Kidney (tissue), 14 donors: ENCODE results near the gene STAMBP. TPM values are rescaled to one million over a fixed set of nuclear protein-coding genes. Genes with fewer than 3 reads are reported as not detected.

Experiments
- DNase-seq, 5 donors: peaks; one replicate each; pipeline ENCODE4 v3.0.0-alpha.2; 2013 to 2020
- FAIRE-seq: peaks from 2 replicates; lab custom pipeline; 2012; peaks lifted over from hg19 to GRCh38; lab: Jason Lieb, UNC
- H3K27ac ChIP-seq, 2 donors: one replicate each; pipeline ENCODE4 v1.7.0; 2013; ENCODE audit warnings: low read depth in 2 of 2, low read length in 2 of 2, inconsistent platforms in 1 of 2
- H3K27me3 ChIP-seq: one replicate; pipeline ENCODE4 v1.7.1; 2013; ENCODE audit warnings: low read length, inconsistent platforms; ENCODE audit not compliant: control insufficient read depth, insufficient read depth
- H3K36me3 ChIP-seq, 3 donors: one replicate each; pipeline versions ENCODE4 v1.7.0 to v1.7.1; 2013; ENCODE audit warnings: low read length in 3 of 3, control low read depth in 1 of 3, inconsistent platforms in 1 of 3; ENCODE audit not compliant: insufficient read depth in 3 of 3, control insufficient read depth in 2 of 3
- H3K4me1 ChIP-seq, 3 donors: one replicate each; pipeline versions ENCODE4 v1.7.0 to v1.7.1; 2013; ENCODE audit warnings: low read length in 3 of 3, inconsistent platforms in 1 of 3, low read depth in 1 of 3; ENCODE audit not compliant: control insufficient read depth in 2 of 3, insufficient read depth in 2 of 3
- H3K4me3 ChIP-seq, 3 donors: one replicate each; pipeline versions ENCODE4 v1.7.0 to v1.8.1; 2013; ENCODE audit warnings: low read length in 3 of 3, control low read depth in 1 of 3, inconsistent platforms in 1 of 3
- H3K9ac ChIP-seq, 3 donors: one replicate each; pipeline versions ENCODE4 v1.7.0 to v1.7.1; 2013; ENCODE audit warnings: low read length in 3 of 3, control low read depth in 1 of 3, inconsistent platforms in 1 of 3
- H3K9me3 ChIP-seq, 3 donors: one replicate each; pipeline versions ENCODE4 v1.7.0 to v1.7.1; 2013; ENCODE audit warnings: low read length in 3 of 3, control low read depth in 1 of 3, inconsistent platforms in 1 of 3; ENCODE audit not compliant: control insufficient read depth in 2 of 3, insufficient read depth in 1 of 3
- intact Hi-C: fragments of 100-400 bp; cut with DNase I; formaldehyde crosslinking; loops from one replicate; pipeline ENCODE4 v1.11.1; 2022
- polyA plus RNA-seq: library from polyadenylated mRNA; stranded (reverse); fragments of 350-450 nt; fragmentation: Illumina TruSeq; extraction: RNeasy Lipid Tissue Mini Kit (QIAGEN cat#74804); gene quantifications from one replicate; pipeline ENCODE4 v1.2.3, GENCODE V29; 2014; ENCODE audit warnings: low read depth, low replicate concordance; ENCODE audit not compliant: insufficient read depth
- total RNA-seq: library from RNA; stranded (reverse); fragmentation: NEBNext Ultra II Directional; extraction: Animal tissue kit (Norgen Biotek cat#: 25700); gene quantifications from one replicate; pipeline ENCODE4 v1.2.1, GENCODE V29; 2021
- TF ChIP-seq, protein P1 (sequence below): IDR thresholded peaks from 3 replicates; pipeline ENCODE4 v1.5.1; 2012; ENCODE audit warnings: mild to moderate bottlenecking, moderate library complexity, borderline replicate concordance; ENCODE audit not compliant: insufficient read depth; ENCODE audit errors: extremely low read depth
- donor health status: control.
- donor health status: control.
- donor health status: control.
- donor health status: control.
- donor health status: control.
- donor health status: DM: yes; HTN: yes; CAD: no.
- donor health status: Normal renal cell carcinoma (clear cell type).

Gene STAMBP
- total and polyA plus RNA-seq, 2 donors from 2014 or later = 34.8 to 58.9 TPM

DNA sequence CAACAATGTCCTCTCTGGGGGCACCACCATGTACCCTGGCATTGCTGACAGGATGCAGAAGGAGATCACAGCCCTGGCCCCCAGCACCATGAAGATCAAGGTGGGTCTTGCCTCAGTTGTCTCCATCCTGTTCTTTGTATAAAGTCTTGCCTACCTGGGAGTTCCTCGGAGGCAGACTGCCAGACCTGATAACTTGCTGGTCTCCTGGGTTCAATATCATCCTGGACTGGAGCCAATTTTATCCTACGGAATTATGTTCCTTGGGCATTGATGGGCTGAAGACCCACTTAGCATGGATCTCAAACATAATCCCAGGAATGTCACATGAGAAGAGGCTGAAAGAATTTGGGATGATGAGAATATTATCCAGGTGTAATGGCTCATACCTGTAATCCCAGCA, 87.9 kb downstream of the STAMBP start:
- no peaks in the 10 kb centered on the region for H3K36me3 ChIP-seq
- FAIRE-seq = no peak
- intact Hi-C loops = no loop called here

DNA sequence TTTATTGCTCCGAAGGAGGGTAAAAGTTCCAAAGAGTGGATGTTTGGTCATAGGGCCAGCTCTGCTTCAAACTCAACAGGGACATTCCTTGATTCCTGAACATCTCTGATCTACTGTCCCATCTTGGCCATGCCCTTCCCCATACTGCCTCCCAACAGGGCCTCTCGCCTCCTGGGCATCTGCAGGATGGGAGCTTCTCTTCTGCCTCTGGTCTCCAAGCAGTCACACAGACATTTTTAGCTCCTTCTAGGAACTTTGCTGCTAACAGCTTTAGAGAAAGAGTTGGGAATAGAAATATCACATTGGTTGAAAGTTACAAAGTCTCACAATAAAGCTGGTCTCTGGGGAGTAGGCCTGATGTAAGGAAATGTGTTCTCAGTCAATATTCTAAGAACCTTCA, 88.5 kb downstream of the STAMBP start:
- H3K9ac ChIP-seq = no peak overlapping the region
- DNase-seq (no peak), FAIRE-seq (no peak)
- H3K27ac ChIP-seq = no peak overlapping the region
- intact Hi-C loops = no loop called here
- H3K4me1 ChIP-seq = no peaks in the 10 kb centered on the region
- TF ChIP-seq, protein P1, sequence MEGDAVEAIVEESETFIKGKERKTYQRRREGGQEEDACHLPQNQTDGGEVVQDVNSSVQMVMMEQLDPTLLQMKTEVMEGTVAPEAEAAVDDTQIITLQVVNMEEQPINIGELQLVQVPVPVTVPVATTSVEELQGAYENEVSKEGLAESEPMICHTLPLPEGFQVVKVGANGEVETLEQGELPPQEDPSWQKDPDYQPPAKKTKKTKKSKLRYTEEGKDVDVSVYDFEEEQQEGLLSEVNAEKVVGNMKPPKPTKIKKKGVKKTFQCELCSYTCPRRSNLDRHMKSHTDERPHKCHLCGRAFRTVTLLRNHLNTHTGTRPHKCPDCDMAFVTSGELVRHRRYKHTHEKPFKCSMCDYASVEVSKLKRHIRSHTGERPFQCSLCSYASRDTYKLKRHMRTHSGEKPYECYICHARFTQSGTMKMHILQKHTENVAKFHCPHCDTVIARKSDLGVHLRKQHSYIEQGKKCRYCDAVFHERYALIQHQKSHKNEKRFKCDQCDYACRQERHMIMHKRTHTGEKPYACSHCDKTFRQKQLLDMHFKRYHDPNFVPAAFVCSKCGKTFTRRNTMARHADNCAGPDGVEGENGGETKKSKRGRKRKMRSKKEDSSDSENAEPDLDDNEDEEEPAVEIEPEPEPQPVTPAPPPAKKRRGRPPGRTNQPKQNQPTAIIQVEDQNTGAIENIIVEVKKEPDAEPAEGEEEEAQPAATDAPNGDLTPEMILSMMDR = no peak
- no peak overlapping the region for H3K4me3 ChIP-seq
- no peaks in the 10 kb centered on the region for H3K9me3 ChIP-seq
- no peaks in the 10 kb centered on the region for H3K27me3 ChIP-seq
- no peaks in the 10 kb centered on the region for H3K36me3 ChIP-seq

More for the DNA sequence above, 87.9 kb downstream of the STAMBP start:
- no peaks in the 10 kb centered on the region for H3K4me1 ChIP-seq
- no peaks in the 10 kb centered on the region for H3K9me3 ChIP-seq
- no peak overlapping the region for H3K9ac ChIP-seq
- H3K4me3 ChIP-seq = no peak overlapping the region
- TF ChIP-seq, protein P1 = no peak
- H3K27ac ChIP-seq = no peak overlapping the region
- DNase-seq = no peak
- no peaks in the 10 kb centered on the region for H3K27me3 ChIP-seq

DNA sequence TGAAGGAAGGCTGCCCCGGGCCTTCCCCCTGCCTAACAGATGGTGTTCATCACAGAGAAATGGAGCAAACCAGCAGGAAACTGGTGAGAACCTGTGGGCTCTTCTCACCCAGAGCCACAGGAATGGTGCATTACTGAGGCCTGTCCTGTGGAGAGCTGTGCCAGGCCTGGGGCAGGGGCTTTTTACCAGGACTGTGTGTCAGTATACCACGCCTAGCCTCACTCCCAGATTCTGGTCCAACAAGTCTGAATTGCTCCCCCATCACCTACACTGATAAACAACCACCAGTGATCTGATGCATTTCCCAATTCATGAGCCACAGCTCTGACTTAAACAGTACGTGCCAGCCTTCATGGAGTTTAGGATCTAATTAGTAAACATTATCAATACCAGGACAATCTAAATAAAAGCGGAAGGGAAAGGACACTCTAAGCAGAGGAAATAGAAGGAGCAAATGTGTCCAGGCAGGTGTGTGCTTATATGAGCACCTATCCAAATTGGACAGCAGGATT, 89.0 kb downstream of the STAMBP start:
- no peaks in the 10 kb centered on the region for H3K4me1 ChIP-seq
- H3K9me3 ChIP-seq = no peaks in the 10 kb centered on the region
- TF ChIP-seq, protein P1 = no peak
- no peak overlapping the region for H3K27ac ChIP-seq
- no peak overlapping the region for H3K9ac ChIP-seq
- H3K36me3 ChIP-seq = no peaks in the 10 kb centered on the region
- H3K27me3 ChIP-seq = no peaks in the 10 kb centered on the region
- no peak overlapping the region for H3K4me3 ChIP-seq
- intact Hi-C loops = no loop called here
- FAIRE-seq = no peak
- DNase-seq = no peak

DNA sequence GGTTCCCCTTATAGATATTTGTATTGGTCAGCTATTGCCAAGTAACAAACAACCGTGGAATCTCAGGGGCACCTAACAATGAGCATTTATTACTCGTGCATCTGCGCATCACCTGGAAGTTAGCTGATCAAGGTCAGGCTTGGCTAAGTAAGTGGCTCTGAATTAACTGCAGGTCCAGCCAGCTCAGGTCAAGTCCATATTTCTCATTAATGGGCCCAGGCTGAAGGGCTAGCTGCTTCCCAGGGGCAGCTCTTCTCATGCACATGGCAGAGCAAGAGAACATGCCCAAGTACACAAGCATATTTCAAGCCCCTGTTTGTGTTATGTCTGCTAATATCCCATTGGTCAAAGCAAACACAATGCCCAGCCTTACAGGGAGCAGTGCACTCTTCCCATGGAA, 90.1 kb downstream of the STAMBP start:
- Histone ChIP-seq H3K27me3 (no peaks in the 10 kb centered on the region), H3K9me3 (no peaks in the 10 kb centered on the region), H3K4me1 (no peaks in the 10 kb centered on the region), H3K4me3 (no peak overlapping the region), H3K36me3 (no peaks in the 10 kb centered on the region), H3K27ac (no peak overlapping the region), H3K9ac (no peak overlapping the region)
- no peak for FAIRE-seq
- intact Hi-C loops = no loop called here
- TF ChIP-seq, protein P1 = no peak
- DNase-seq = no peak
